Measurements from ENCODE around the gene FIGN. TPM values are rescaled to one million over a fixed set of nuclear protein-coding genes. Genes with fewer than 3 reads are reported as not detected.
A peak's percentile ranks its signal among the peaks of the same experiment; 100 is the strongest.

The FIGN gene
- total RNA-seq, 1 experiment from 2014 or later, result 1.5 TPM

DNA sequence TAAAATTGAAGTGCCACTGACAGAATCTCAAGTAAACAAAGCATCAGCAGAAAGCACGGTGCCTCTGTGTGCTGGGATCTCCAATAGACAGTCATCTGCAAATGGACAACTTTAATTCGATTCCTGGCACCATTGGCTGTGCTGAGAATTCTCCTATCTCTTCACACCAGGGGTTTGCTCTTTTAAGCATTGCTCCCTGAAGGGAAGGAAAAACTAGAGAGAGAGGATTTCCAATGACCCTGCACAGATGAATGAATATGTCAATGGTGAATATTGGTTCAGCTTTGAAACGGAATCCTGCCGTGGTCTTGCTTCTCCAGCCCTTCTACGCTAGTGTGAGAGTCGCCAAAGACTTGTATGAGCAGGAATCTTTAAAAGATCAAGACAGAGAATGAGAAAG is 97.9 kb downstream of the FIGN start:
- Histone ChIP-seq H3K4me2 (ENCODE audit: low read length) (no peak overlapping the region), H2AFZ (ENCODE audit: low read length) (no peak overlapping the region), H3F3A (ENCODE audit: low read length, unreplicated experiment) (no peaks in the 10 kb centered on the region), H3K27me3 (ENCODE audit: low read length) (no peaks in the 10 kb centered on the region), H3K79me2 (ENCODE audit: low read length) (no peaks in the 10 kb centered on the region), H3K27ac (ENCODE audit: low read length) (no peak overlapping the region), H3K9me2 (replicated peaks; ENCODE audit: low read length) (no peaks in the 10 kb centered on the region), H3K36me3 (ENCODE audit: low read depth, low read length) (no peaks in the 10 kb centered on the region), H3K9ac (ENCODE audit: low read length) (no peak overlapping the region), H3K4me3 (ENCODE audit: low read length) (no peak overlapping the region), H4K20me1 (ENCODE audit: low read length) (no peaks in the 10 kb centered on the region), H3K9me3 (ENCODE audit: low read length) (no peaks in the 10 kb centered on the region), H3K4me1 (ENCODE audit: insufficient read depth, low read length) (no peaks in the 10 kb centered on the region)
- TF ChIP-seq, protein P1, sequence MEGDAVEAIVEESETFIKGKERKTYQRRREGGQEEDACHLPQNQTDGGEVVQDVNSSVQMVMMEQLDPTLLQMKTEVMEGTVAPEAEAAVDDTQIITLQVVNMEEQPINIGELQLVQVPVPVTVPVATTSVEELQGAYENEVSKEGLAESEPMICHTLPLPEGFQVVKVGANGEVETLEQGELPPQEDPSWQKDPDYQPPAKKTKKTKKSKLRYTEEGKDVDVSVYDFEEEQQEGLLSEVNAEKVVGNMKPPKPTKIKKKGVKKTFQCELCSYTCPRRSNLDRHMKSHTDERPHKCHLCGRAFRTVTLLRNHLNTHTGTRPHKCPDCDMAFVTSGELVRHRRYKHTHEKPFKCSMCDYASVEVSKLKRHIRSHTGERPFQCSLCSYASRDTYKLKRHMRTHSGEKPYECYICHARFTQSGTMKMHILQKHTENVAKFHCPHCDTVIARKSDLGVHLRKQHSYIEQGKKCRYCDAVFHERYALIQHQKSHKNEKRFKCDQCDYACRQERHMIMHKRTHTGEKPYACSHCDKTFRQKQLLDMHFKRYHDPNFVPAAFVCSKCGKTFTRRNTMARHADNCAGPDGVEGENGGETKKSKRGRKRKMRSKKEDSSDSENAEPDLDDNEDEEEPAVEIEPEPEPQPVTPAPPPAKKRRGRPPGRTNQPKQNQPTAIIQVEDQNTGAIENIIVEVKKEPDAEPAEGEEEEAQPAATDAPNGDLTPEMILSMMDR (conservative IDR thresholded peaks at IDR 0.05; ENCODE audit: low read depth, low read length), result no peak
- TF ChIP-seq EZH2phosphoT487 (IDR thresholded peaks at IDR 0.05; ENCODE audit: borderline replicate concordance, low read length), result no peak
- TF ChIP-seq EZH2 (IDR thresholded peaks at IDR 0.05; ENCODE audit: low read length, unreplicated experiment), result no peak
- CTCF ChIA-PET, result no interaction called here
- no peak for ATAC-seq
- no TSS peak for BruUV-seq (replicated peaks)
- intact Hi-C loops (cut with micrococcal nuclease), result no loop called here
- POLR2A ChIA-PET (ENCODE audit: unreplicated experiment), result no interaction called here
- DNase-seq, result no peak

DNA sequence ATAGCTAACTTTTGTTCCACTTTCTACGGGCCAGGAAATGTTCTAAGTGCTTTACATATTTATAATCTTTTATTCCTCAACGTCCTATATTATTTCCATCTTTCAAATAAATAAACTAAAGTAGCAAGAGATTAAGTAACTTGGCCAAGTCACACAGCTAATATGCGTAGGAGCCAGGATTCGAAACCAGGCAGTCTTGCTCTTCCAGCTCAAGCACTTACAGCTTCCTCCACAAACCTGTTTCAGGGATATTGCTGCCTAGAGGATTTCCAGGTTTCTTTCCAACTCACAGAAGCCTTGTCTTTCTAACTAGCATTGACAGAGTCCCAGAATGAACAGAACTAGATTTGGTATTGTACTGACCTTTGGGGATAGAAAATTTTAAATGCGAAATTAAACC is 102.5 kb downstream of the FIGN start:
- no peaks in the 10 kb centered on the region for H3K4me1 ChIP-seq (ENCODE audit: insufficient read depth, low read length)
- no peaks in the 10 kb centered on the region for H3K27me3 ChIP-seq (ENCODE audit: low read length)
- ATAC-seq (no peak), DNase-seq (no peak)
- H4K20me1 ChIP-seq (ENCODE audit: low read length), result no peaks in the 10 kb centered on the region
- no peak overlapping the region for H3K4me3 ChIP-seq (ENCODE audit: low read length)
- TF ChIP-seq EZH2phosphoT487 (IDR thresholded peaks at IDR 0.05; ENCODE audit: borderline replicate concordance, low read length) (no peak), EZH2 (IDR thresholded peaks at IDR 0.05; ENCODE audit: low read length, unreplicated experiment) (no peak)
- TF ChIP-seq, protein P1 (conservative IDR thresholded peaks at IDR 0.05; ENCODE audit: low read depth, low read length), result no peak
- no peak overlapping the region for H2AFZ ChIP-seq (ENCODE audit: low read length)
- H3K9ac ChIP-seq (ENCODE audit: low read length), result no peak overlapping the region
- H3K79me2 ChIP-seq (ENCODE audit: low read length), result no peaks in the 10 kb centered on the region
- ChIA-PET CTCF (no interaction called here), POLR2A (ENCODE audit: unreplicated experiment) (no interaction called here)
- no TSS peak for BruUV-seq (replicated peaks)
- H3K9me2 ChIP-seq (replicated peaks; ENCODE audit: low read length), result no peaks in the 10 kb centered on the region
- no peaks in the 10 kb centered on the region for H3K36me3 ChIP-seq (ENCODE audit: low read depth, low read length)
- no peak overlapping the region for H3K4me2 ChIP-seq (ENCODE audit: low read length)
- intact Hi-C loops (cut with micrococcal nuclease), result no loop called here
- no peaks in the 10 kb centered on the region for H3F3A ChIP-seq (ENCODE audit: low read length, unreplicated experiment)
- H3K27ac ChIP-seq (ENCODE audit: low read length), result no peak overlapping the region
- H3K9me3 ChIP-seq (ENCODE audit: low read length), result no peaks in the 10 kb centered on the region

DNA sequence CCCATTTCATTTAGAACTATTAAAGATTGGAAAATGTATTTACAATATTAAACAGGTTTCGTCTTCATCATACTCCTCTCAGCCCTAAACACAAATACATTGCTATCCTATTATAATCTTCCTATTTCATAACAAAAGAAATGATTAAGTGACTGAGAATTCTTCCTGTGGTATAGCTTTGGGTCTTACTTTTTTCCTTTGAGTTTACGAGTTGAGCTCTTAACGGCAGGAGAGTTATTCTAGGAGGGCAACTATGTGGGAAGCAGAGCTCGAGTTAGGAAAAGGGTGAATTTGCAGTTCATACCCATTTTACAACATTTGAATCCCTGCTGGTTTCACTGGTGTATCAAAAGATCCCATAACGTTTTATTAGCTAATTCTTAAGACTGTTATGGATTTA is 105.0 kb downstream of the FIGN start:
- Histone ChIP-seq H3K79me2 (ENCODE audit: low read length) (no peaks in the 10 kb centered on the region), H3K27ac (ENCODE audit: low read length) (no peak overlapping the region), H3F3A (ENCODE audit: low read length, unreplicated experiment) (no peaks in the 10 kb centered on the region), H2AFZ (ENCODE audit: low read length) (no peak overlapping the region), H3K9me2 (replicated peaks; ENCODE audit: low read length) (no peaks in the 10 kb centered on the region), H3K4me2 (ENCODE audit: low read length) (no peak overlapping the region), H3K4me1 (ENCODE audit: insufficient read depth, low read length) (peaks cover 10% of the 10 kb centered on the region), H3K27me3 (ENCODE audit: low read length) (no peaks in the 10 kb centered on the region), H3K36me3 (ENCODE audit: low read depth, low read length) (no peaks in the 10 kb centered on the region), H3K4me3 (ENCODE audit: low read length) (no peak overlapping the region), H4K20me1 (ENCODE audit: low read length) (no peaks in the 10 kb centered on the region), H3K9me3 (ENCODE audit: low read length) (no peaks in the 10 kb centered on the region), H3K9ac (ENCODE audit: low read length) (no peak overlapping the region)
- DNase-seq (peak; percentile 27), ATAC-seq (no peak)
- TF ChIP-seq, protein P1 (conservative IDR thresholded peaks at IDR 0.05; ENCODE audit: low read depth, low read length), result no peak
- no peak for TF ChIP-seq EZH2 (IDR thresholded peaks at IDR 0.05; ENCODE audit: low read length, unreplicated experiment)
- no peak for TF ChIP-seq EZH2phosphoT487 (IDR thresholded peaks at IDR 0.05; ENCODE audit: borderline replicate concordance, low read length)
- intact Hi-C loops (cut with micrococcal nuclease), result no loop called here
- ChIA-PET POLR2A (ENCODE audit: unreplicated experiment) (no interaction called here), CTCF (no interaction called here)
- no TSS peak for BruUV-seq (replicated peaks)
